NOMO-1 (cell line): Measurements from ENCODE around the gene LRP2.
"Not testable (repeated sequence)": the region's sequence is repeated elsewhere in the genome, so short reads cannot be mapped to it uniquely, and the experiment has no call there.

Experiments used
- DNase-seq, 2 experiments: peaks; one replicate each; lab custom pipeline; 2025; ENCODE audit not compliant: unreplicated experiment in 2 of 2; lab: John Stamatoyannopoulos, UW

The LRP2 gene

GRCh38 chr2:169348321-169349024 is 13.9 kb downstream of the LRP2 start:
- DNase-seq: no peak

- DNase-seq: no peak
Measured at GRCh38 chr2:169345486-169346437, 16.6 kb downstream of the LRP2 start.

GRCh38 chr2:169344736-169345485 is 17.4 kb downstream of the LRP2 start:
- no peak for DNase-seq

DNA sequence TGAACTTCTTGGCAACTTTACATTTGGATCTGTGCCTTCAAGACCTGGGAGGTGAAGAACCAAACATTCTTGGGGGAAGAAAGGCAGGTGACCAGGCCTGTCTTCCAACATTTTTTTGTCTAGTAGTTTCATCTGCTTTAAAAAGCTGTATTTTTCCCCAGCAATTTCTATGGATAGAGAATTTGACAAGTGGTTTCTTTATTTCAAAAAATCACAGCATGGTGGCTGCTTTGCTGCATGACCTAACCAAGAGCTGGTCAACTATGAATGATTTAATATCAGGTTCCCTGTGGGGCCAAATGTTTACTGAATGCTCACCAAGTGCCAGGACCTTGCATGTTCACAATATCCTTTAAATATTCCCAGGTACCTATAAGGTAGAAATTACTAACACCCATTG is 19.1 kb downstream of the LRP2 start:
- DNase-seq: no peak

- DNase-seq: no peak
Measured at GRCh38 chr2:169339657-169340056, 22.7 kb downstream of the LRP2 start.

GRCh38 chr2:169336695-169337094 is 25.6 kb downstream of the LRP2 start:
- DNase-seq: no peak

GRCh38 chr2:169330555-169331198 is 31.7 kb downstream of the LRP2 start:
- no peak for DNase-seq

GRCh38 chr2:169329688-169330554 is 32.4 kb downstream of the LRP2 start:
- no peak for DNase-seq

GRCh38 chr2:169328785-169329184 is 33.5 kb downstream of the LRP2 start:
- DNase-seq: no peak

- DNase-seq: not testable (repeated sequence)
Measured at GRCh38 chr2:169327837-169328236, 34.5 kb downstream of the LRP2 start.

- DNase-seq: not testable (repeated sequence)
Measured at GRCh38 chr2:169325886-169326285, 36.4 kb downstream of the LRP2 start.

DNA sequence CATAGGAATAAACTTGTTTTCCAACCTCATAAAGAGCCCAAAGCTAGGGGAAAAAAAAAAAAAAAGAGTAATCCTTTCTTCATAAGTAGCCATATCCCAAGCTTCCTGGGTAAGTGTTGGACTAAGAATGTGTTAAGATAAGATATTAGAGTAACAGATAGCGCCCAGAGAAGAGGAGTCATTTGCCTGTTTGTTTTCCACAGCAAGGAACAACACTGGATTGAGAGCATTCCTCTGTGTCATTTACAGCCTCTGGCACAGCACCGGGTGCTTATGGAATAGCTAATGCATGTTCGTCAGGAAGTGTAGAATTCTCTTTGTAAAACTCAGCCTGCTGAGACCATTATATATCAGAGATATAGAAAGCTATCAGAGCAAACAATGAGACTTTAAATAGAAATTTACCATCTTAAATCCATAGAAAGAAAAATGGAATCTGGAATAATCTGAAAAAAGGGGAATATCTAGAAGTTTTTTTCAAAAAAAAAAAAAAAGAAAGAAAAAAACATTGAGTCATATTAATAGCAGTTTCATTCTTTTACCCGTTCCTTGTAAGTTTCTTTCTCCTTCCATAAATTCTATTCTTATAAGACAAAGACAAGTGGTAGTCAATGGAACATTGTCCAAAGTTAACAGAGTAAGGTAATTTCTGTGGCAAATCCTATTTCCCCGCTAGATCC is 37.6 kb downstream of the LRP2 start:
- DNase-seq: no peak

GRCh38 chr2:169323841-169324240 is 38.5 kb downstream of the LRP2 start:
- no peak for DNase-seq

DNA sequence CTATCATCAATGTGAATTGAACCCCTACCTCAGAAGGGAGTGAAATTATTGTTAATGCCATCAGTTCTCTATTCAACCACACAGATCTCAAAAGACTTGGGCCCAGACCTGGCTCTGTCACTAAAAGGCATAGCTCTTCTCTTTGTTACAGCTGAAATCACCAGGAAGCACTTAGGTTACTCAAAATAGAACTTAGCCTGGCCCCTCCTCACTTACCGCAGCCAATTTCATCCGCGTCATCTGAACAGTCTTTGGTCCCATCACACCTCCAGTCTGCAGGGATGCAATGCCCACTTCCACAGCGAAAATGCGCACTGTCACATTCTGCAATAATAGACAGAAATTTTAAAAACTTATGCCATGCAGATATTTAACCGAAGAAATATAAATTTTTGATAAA is 41.8 kb downstream of the LRP2 start:
- no peak for DNase-seq

DNA sequence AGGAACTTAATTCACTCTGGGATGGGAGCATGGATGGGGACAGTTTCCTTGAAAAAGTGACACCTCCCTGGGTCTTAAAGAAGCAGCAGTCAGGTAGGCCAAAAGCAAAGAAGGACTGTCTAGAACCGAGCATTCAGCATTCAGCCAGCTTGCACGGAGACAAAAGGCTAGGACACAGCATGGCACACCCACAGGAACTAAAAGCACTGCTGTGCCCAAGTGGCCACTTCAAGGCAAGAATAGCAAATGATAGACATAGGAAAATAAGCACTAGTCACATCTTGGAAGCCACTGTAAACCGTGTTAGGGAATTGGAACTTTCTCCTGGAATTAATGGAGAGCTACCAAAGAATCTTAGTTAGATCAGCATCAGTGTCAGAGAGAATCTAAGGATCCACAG is 47.0 kb downstream of the LRP2 start:
- no peak for DNase-seq

GRCh38 chr2:169308349-169308748 is 54.0 kb downstream of the LRP2 start:
- not testable (repeated sequence) for DNase-seq

GRCh38 chr2:169304689-169305088 is 57.6 kb downstream of the LRP2 start:
- not testable (repeated sequence) for DNase-seq

GRCh38 chr2:169303579-169304305 is 58.6 kb downstream of the LRP2 start:
- DNase-seq: no peak

GRCh38 chr2:169302364-169302763 is 60.0 kb downstream of the LRP2 start:
- DNase-seq: no peak
